BE2C (cell line): ENCODE data around the gene PAQR8.
A peak's percentile ranks its signal among the peaks of the same experiment; 100 is the strongest.

Experiments
- DNase-seq: peaks from one replicate; pipeline ENCODE4 v3.0.0-alpha.2; 2020
- H3K27me3 ChIP-seq: fragments of 250-450 bp; sonication (Bioruptor Pico); 2 replicates; pipeline ENCODE4 v1.5.1; 2020; ENCODE audit warnings: mild to moderate bottlenecking
- H3K36me3 ChIP-seq: fragments of 250-450 bp; sonication (Bioruptor Pico); 2 replicates; pipeline ENCODE4 v1.5.1; 2020; ENCODE audit warnings: mild to moderate bottlenecking
- H3K4me1 ChIP-seq: fragments of 250-450 bp; sonication (Bioruptor Pico); 2 replicates; pipeline ENCODE4 v1.5.1; 2020
- H3K4me3 ChIP-seq: 2 replicates; pipeline ENCODE4 v1.5.1; 2011; ENCODE audit warnings: low read depth, low read length
- H3K9me3 ChIP-seq: fragments of 250-450 bp; sonication (Bioruptor Pico); 2 replicates; pipeline ENCODE4 v1.5.1; 2020
- CTCF ChIP-seq: IDR thresholded peaks from 2 replicates; pipeline ENCODE4 v1.5.1; 2012; ENCODE audit warnings: mild to moderate bottlenecking, low read depth, low read length

The PAQR8 gene

GRCh38 chr6:52356017-52356416 is 5.9 kb upstream of the PAQR8 start:
- Histone ChIP-seq H3K27me3 (no peaks in the 10 kb centered on the region), H3K9me3 (no peaks in the 10 kb centered on the region), H3K4me3 (no peak overlapping the region), H3K4me1 (peaks cover 26% of the 10 kb centered on the region), H3K36me3 (no peaks in the 10 kb centered on the region)
- DNase-seq, result no peak
- no peak for TF ChIP-seq CTCF

GRCh38 chr6:52359403-52359802 is 2.5 kb upstream of the PAQR8 start:
- Histone ChIP-seq H3K27me3 (no peaks in the 10 kb centered on the region), H3K4me3 (no peak overlapping the region), H3K9me3 (no peaks in the 10 kb centered on the region), H3K4me1 (peaks cover 24% of the 10 kb centered on the region), H3K36me3 (no peaks in the 10 kb centered on the region; the same call in 1 of the 2 replicates)
- no peak for DNase-seq
- TF ChIP-seq CTCF, result no peak

- Histone ChIP-seq H3K36me3 (no peaks in the 10 kb centered on the region; the same call in 1 of the 2 replicates), H3K4me3 (no peak overlapping the region), H3K9me3 (no peaks in the 10 kb centered on the region), H3K27me3 (no peaks in the 10 kb centered on the region), H3K4me1 (peaks cover 24% of the 10 kb centered on the region)
- peak; percentile 63 for DNase-seq
- TF ChIP-seq CTCF, result no peak
These were observed 1.9 kb upstream of the PAQR8 start for GRCh38 chr6:52360028-52360427.

- H3K27me3 ChIP-seq, result no peaks in the 10 kb centered on the region
- H3K9me3 ChIP-seq, result no peaks in the 10 kb centered on the region
- TF ChIP-seq CTCF, result no peak
- H3K36me3 ChIP-seq, result no peaks in the 10 kb centered on the region; the same call in 1 of the 2 replicates
- H3K4me3 ChIP-seq, result peak overlapping the region; percentile 96
- DNase-seq, result peak; percentile 56
- peaks cover 24% of the 10 kb centered on the region for H3K4me1 ChIP-seq
These were observed 1.1 kb upstream of the PAQR8 start for GRCh38 chr6:52360601-52361413.

GRCh38 chr6:52361414-52361944 is 472 bp upstream of the PAQR8 start:
- H3K4me3 ChIP-seq, result peak overlapping the region; percentile 96
- no peak for TF ChIP-seq CTCF
- DNase-seq, result no peak

More at GRCh38 chr6:52361414-52361944, 472 bp upstream of the PAQR8 start:
- Histone ChIP-seq H3K36me3 (peaks cover 4% of the 10 kb centered on the region), H3K9me3 (no peaks in the 10 kb centered on the region), H3K4me1 (peaks cover 24% of the 10 kb centered on the region), H3K27me3 (no peaks in the 10 kb centered on the region)
